PC-3 (cell line): ENCODE data around the gene FCRL6. TPM values are rescaled to one million over a fixed set of nuclear protein-coding genes. Genes with fewer than 3 reads are reported as not detected.
A peak's percentile ranks its signal among the peaks of the same experiment; 100 is the strongest.

ENCODE experiments used
- ATAC-seq: fragments of 200-7000 bp; cut with Tn5 transposase; 2 replicates; pipeline ENCODE4 v1.9.1; 2020; ENCODE audit warnings: mild to moderate bottlenecking, moderate library complexity
- BruUV-seq: library from RNA; stranded (reverse); fragments of 400-500 nt; replicated peaks from 2 replicates; lab custom pipeline; 2021; lab: Mats Ljungman, UMichigan
- CTCF ChIA-PET: fragments of 300-600 bp; sonication (Branson Sonifier 250); formaldehyde crosslinking; loops from one replicate; lab custom pipeline; 2022; ENCODE audit warnings: antibody characterized with exemption; lab: Charles Lee
- POLR2A ChIA-PET: fragments of 300-600 bp; sonication (Branson Sonifier 250); formaldehyde crosslinking; loops from one replicate; lab custom pipeline; 2022; ENCODE audit warnings: antibody characterized with exemption; ENCODE audit not compliant: unreplicated experiment; lab: Charles Lee
- DNase-seq: peaks from one replicate; pipeline ENCODE4 v3.0.0-alpha.2; 2015
- H2AFZ ChIP-seq: fragments of 300-600 bp; sonication (generic); 2 replicates; pipeline ENCODE4 v1.6.0; 2016; ENCODE audit warnings: antibody characterized with exemption, low read length
- H3F3A ChIP-seq: fragments of 300-600 bp; sonication (generic); one replicate; pipeline ENCODE4 v1.6.0; 2017; ENCODE audit warnings: antibody characterized with exemption, low read length, control low read depth, mild to moderate bottlenecking; ENCODE audit not compliant: unreplicated experiment
- H3K27ac ChIP-seq: fragments of 300-600 bp; sonication (generic); 2 replicates; pipeline ENCODE4 v1.5.1; 2016; ENCODE audit warnings: mild to moderate bottlenecking, low read length
- H3K27me3 ChIP-seq: fragments of 300-600 bp; sonication (generic); 2 replicates; pipeline ENCODE4 v1.6.1; 2016; ENCODE audit warnings: low read length, mixed read lengths
- H3K36me3 ChIP-seq: fragments of 300-600 bp; sonication (generic); 2 replicates; pipeline ENCODE4 v1.6.1; 2016; ENCODE audit warnings: low read depth, mixed run types, low read length, mixed read lengths
- H3K4me1 ChIP-seq: fragments of 300-600 bp; sonication (generic); 2 replicates; pipeline ENCODE4 v1.5.1; 2016; ENCODE audit warnings: low read length; ENCODE audit not compliant: insufficient read depth
- H3K4me2 ChIP-seq: fragments of 300-600 bp; sonication (generic); 2 replicates; pipeline ENCODE4 v1.6.0; 2016; ENCODE audit warnings: low read length
- H3K4me3 ChIP-seq: fragments of 300-600 bp; sonication (generic); 2 replicates; pipeline ENCODE4 v1.5.1; 2016; ENCODE audit warnings: mild to moderate bottlenecking, low read length, mixed read lengths
- H3K79me2 ChIP-seq: fragments of 300-600 bp; sonication (generic); 2 replicates; pipeline ENCODE4 v1.6.1; 2017; ENCODE audit warnings: low read length, mixed read lengths
- H3K9ac ChIP-seq: fragments of 300-600 bp; sonication (generic); 2 replicates; pipeline ENCODE4 v1.6.0; 2016; ENCODE audit warnings: mild to moderate bottlenecking, low read length
- H3K9me2 ChIP-seq: fragments of 300-600 bp; sonication (generic); replicated peaks from 2 replicates; pipeline ENCODE4 v1.6.1; 2016; ENCODE audit warnings: mixed run types, low read length, mixed read lengths
- H3K9me3 ChIP-seq: fragments of 300-600 bp; sonication (generic); 2 replicates; pipeline ENCODE4 v1.6.1; 2016; ENCODE audit warnings: low read length, mixed read lengths
- H4K20me1 ChIP-seq: fragments of 300-600 bp; sonication (generic); 2 replicates; pipeline ENCODE4 v1.6.1; 2016; ENCODE audit warnings: low read length, mixed read lengths
- CTCF ChIP-seq: fragments of 300-600 bp; sonication (generic); conservative IDR thresholded peaks from 2 replicates; pipeline ENCODE4 v1.5.1; 2017; ENCODE audit warnings: antibody characterized with exemption, low read depth, mild to moderate bottlenecking, low read length
- EZH2 ChIP-seq: fragments of 300-600 bp; sonication (generic); IDR thresholded peaks from one replicate; pipeline ENCODE4 v1.6.1; 2017; ENCODE audit warnings: antibody characterized with exemption, mild to moderate bottlenecking, low read length; ENCODE audit not compliant: unreplicated experiment
- EZH2phosphoT487 ChIP-seq: fragments of 300-600 bp; sonication (generic); IDR thresholded peaks from 2 replicates; pipeline ENCODE4 v1.6.1; 2018; ENCODE audit warnings: mild to moderate bottlenecking, antibody characterized with exemption, low read length, borderline replicate concordance
- intact Hi-C: fragments of 100-400 bp; cut with micrococcal nuclease; formaldehyde crosslinking; loops from 2 replicates; pipeline ENCODE4 v1.9.0; 2023
- total RNA-seq: library from RNA; depleted of rRNA; stranded (reverse); fragments of >200 nt; gene quantifications from 2 replicates; pipeline ENCODE4 v1.2.3, GENCODE V29; 2014

The FCRL6 gene
- total RNA-seq, 1 experiment from 2014 or later = not detected

- Histone ChIP-seq H3K4me1 (peaks cover 35% of the 10 kb centered on the region), H2AFZ (peak overlapping the region; percentile 91; the same call in 1 of the 2 replicates), H3F3A (no peaks in the 10 kb centered on the region), H3K9me2 (no peaks in the 10 kb centered on the region), H3K4me3 (peak overlapping the region; percentile 84), H3K9me3 (no peaks in the 10 kb centered on the region), H4K20me1 (no peaks in the 10 kb centered on the region), H3K27me3 (no peaks in the 10 kb centered on the region), H3K9ac (peak overlapping the region; percentile 84; the same call in 1 of the 2 replicates), H3K4me2 (peak overlapping the region; percentile 97), H3K36me3 (no peaks in the 10 kb centered on the region), H3K27ac (peak overlapping the region; percentile 73; the same call in 1 of the 2 replicates), H3K79me2 (no peaks in the 10 kb centered on the region)
- intact Hi-C loops = loop anchor here (1.0 to 2.0 kb wide), 3 partner anchors 31 to 37 kb away; no protein-coding TSS in a partner anchor
- DNase-seq = no peak
- no peak for ATAC-seq
- ChIA-PET CTCF (interaction anchor here (0.5 to 1.4 kb wide), 3 partner anchors 37 to 665 kb away, joined by 3 to 7 read pairs (median 3); no protein-coding TSS in a partner anchor), POLR2A (no interaction called here)
- TSS peak; percentile 52 for BruUV-seq
- TF ChIP-seq EZH2 (no peak), CTCF (no peak), EZH2phosphoT487 (no peak)
Observed at GRCh38 chr1:159853417-159854115, 51.4 kb downstream of the FCRL6 start.

GRCh38 chr1:159854116-159854692 is 52.0 kb downstream of the FCRL6 start:
- H3K79me2 ChIP-seq = no peaks in the 10 kb centered on the region
- H3K9ac ChIP-seq = peak overlapping the region; percentile 84
- DNase-seq (peak; percentile 60), ATAC-seq (peak; percentile 65)
- H3K36me3 ChIP-seq = no peaks in the 10 kb centered on the region
- ChIA-PET CTCF (interaction anchor here (0.7 to 1.4 kb wide), 2 partner anchors 37 to 154 kb away, joined by 3 to 7 read pairs; no protein-coding TSS in a partner anchor), POLR2A (no interaction called here)
- intact Hi-C loops = loop anchor here (1.0 to 2.0 kb wide), 3 partner anchors 30 to 37 kb away; no protein-coding TSS in a partner anchor
- no peaks in the 10 kb centered on the region for H3K9me2 ChIP-seq
- H3K4me1 ChIP-seq = peaks cover 30% of the 10 kb centered on the region
- H4K20me1 ChIP-seq = no peaks in the 10 kb centered on the region
- H3K4me3 ChIP-seq = peak overlapping the region; percentile 84
- no peaks in the 10 kb centered on the region for H3K27me3 ChIP-seq
- H3F3A ChIP-seq = no peaks in the 10 kb centered on the region
- peak overlapping the region; percentile 97 for H3K4me2 ChIP-seq
- TF ChIP-seq EZH2phosphoT487 = no peak
- H3K27ac ChIP-seq = peak overlapping the region; percentile 73
- peak overlapping the region; percentile 91 for H2AFZ ChIP-seq
- BruUV-seq = no TSS peak
- H3K9me3 ChIP-seq = no peaks in the 10 kb centered on the region

GRCh38 chr1:159854693-159855192 is 52.6 kb downstream of the FCRL6 start:
- Histone ChIP-seq H3K4me2 (peak overlapping the region; percentile 97), H3K27me3 (no peaks in the 10 kb centered on the region), H3K9me3 (no peaks in the 10 kb centered on the region), H3K9me2 (no peaks in the 10 kb centered on the region), H3K27ac (peak overlapping the region; percentile 73), H3K79me2 (no peaks in the 10 kb centered on the region), H3K4me3 (peak overlapping the region; percentile 84), H3F3A (no peaks in the 10 kb centered on the region), H3K9ac (peak overlapping the region; percentile 84), H3K36me3 (no peaks in the 10 kb centered on the region), H2AFZ (peak overlapping the region; percentile 91), H3K4me1 (peaks cover 25% of the 10 kb centered on the region), H4K20me1 (no peaks in the 10 kb centered on the region)
- peak; percentile 83 for ATAC-seq
- TF ChIP-seq EZH2 (no peak), EZH2phosphoT487 (no peak), CTCF (no peak)
- no TSS peak for BruUV-seq
- ChIA-PET CTCF (interaction anchor here (1.4 kb wide), 1 partner anchor 36 kb away, joined by 7 read pairs; no protein-coding TSS in a partner anchor), POLR2A (no interaction called here)
- DNase-seq = peak; percentile 85
- intact Hi-C loops = loop anchor here (1.0 to 2.0 kb wide), 3 partner anchors 30 to 37 kb away; no protein-coding TSS in a partner anchor
